Measurements from ENCODE around the gene ABHD6.

ABHD6 gene, protein sequence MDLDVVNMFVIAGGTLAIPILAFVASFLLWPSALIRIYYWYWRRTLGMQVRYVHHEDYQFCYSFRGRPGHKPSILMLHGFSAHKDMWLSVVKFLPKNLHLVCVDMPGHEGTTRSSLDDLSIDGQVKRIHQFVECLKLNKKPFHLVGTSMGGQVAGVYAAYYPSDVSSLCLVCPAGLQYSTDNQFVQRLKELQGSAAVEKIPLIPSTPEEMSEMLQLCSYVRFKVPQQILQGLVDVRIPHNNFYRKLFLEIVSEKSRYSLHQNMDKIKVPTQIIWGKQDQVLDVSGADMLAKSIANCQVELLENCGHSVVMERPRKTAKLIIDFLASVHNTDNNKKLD

DNA sequence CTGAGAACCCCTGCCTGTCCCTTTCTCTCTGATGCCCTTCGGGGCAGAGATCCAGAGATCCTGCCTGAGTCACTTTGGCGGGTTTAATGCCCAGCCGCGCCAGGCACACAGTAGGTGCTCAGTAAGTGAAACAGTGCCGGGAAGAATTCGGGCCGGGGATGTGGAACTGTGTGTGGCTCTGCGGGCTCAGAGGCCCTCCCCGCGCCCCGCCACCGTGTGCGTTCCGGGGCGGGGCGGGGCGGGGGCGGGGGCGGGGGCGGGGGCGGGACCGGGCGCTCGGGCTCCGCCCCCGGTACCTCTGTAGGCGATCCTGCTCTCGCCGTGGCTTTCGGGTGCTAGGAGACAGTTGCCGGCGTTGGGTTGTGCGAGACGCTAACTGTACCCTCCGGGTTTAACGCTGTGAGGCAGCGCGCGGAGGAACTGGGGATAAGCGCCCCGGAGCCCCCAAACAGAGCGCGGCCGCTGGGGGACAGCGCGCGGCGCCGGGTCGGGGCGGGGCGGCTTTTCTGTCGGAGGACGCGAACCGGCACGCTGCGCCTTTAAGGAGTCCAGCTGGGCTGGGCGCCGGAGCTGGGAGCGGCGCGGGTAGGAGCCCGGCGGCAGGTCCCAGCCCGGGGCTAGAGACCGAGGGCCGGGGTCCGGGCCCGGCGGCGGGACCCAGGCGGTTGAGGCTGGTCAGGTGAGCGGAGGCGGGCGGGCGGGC, at the start of gene ABHD6:
Gene ABHD6 (plus strand): TSS at position 555 of the 703 bp plus-strand sequence. CDS start 18,795 bp downstream, outside the sequence.
- Histone ChIP-seq H3K27ac (ENCODE audit: low read depth, low read length) (peak within 1 kb of the TSS; percentile 82), H3K4me3 (ENCODE audit: low read length) (peak within 1 kb of the TSS; percentile 94), H3K4me1 (ENCODE audit: control insufficient read depth, insufficient read depth, low read length) (peaks cover 2% of the 10 kb centered on the region), H3K36me3 (ENCODE audit: control insufficient read depth, insufficient read depth, low read length) (no peaks in the 10 kb centered on the region), H3K9ac (ENCODE audit: low read length) (peak within 1 kb of the TSS; percentile 71), H3K27me3 (ENCODE audit: control insufficient read depth, insufficient read depth, low read length) (peaks cover 3% of the 10 kb centered on the region)

DNA sequence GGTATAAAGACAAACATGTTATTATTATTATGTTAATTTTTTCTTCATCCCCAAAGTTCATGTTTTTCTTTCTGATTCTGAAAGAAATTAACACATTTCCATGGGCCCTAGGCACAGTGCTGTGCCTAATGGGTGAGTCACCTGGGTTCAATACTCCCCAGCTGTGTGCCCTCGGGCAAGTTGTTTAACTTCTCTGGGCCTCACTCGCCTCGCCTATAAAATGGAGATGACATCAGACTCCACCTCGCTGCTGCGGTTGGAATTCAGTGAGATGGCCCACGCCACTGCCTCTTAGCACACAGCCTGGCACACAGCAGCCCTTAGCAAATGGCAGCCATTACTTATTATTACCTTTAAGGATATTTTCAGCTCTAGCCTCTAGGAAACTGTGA, 49.4 kb upstream of the ABHD6 start:
- H3K9ac ChIP-seq (ENCODE audit: low read length) = no peak overlapping the region
- H3K4me1 ChIP-seq (ENCODE audit: control insufficient read depth, insufficient read depth, low read length) = no peaks in the 10 kb centered on the region
- no peak overlapping the region for H3K27ac ChIP-seq (ENCODE audit: low read depth, low read length)
- no peak overlapping the region for H3K4me3 ChIP-seq (ENCODE audit: low read length)
- no peaks in the 10 kb centered on the region for H3K27me3 ChIP-seq (ENCODE audit: control insufficient read depth, insufficient read depth, low read length)
- H3K36me3 ChIP-seq (ENCODE audit: control insufficient read depth, insufficient read depth, low read length) = no peaks in the 10 kb centered on the region

DNA sequence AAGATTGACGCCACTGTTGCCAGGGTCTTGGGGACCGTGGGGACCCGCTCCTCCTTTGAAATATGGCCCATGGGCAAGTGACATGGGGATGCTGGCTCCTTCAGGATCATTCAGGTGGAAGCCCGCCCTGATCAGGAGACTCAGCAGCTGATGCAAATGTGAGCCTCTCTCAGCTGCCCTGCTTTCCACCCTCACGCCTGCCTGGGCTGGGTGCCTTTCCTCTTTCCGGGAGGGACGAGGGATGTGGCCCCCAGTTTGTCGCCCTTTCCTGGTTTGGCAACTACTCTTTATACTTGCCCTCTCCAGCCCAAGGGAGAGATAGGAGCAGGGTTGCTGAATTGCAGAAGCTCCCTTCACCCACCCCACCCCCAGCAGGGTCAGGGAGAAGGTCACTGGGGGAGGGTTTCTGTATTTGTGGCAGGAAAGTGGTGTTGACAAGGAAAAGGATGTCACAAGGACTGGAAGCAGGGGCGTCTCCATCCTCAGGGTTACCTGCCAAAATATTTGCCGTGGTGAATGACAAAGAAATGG, 48.6 kb upstream of the ABHD6 start:
- no peaks in the 10 kb centered on the region for H3K4me1 ChIP-seq (ENCODE audit: control insufficient read depth, insufficient read depth, low read length)
- no peak overlapping the region for H3K9ac ChIP-seq (ENCODE audit: low read length)
- H3K27me3 ChIP-seq (ENCODE audit: control insufficient read depth, insufficient read depth, low read length) = no peaks in the 10 kb centered on the region
- H3K27ac ChIP-seq (ENCODE audit: low read depth, low read length) = no peak overlapping the region
- no peaks in the 10 kb centered on the region for H3K36me3 ChIP-seq (ENCODE audit: control insufficient read depth, insufficient read depth, low read length)
- no peak overlapping the region for H3K4me3 ChIP-seq (ENCODE audit: low read length)

DNA sequence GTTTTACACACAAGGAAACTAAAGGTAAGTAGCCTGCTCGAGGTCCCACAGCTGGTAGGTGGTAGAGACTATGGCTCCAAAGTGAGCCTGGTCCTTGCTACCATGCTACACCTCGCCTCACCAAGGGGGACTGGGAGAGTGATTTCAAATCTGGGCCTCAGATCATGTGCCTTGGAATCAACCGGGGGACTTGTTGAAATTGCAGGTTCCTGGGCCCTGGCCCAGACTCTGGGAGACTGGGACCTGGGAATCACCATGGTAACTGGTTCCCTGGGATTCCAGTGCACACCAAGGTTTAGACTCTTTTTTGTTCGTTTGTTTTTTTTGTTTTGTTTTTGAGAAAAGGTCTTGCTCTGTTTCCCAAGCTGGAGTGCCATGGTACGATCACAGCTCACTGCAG, 47.9 kb upstream of the ABHD6 start:
- Histone ChIP-seq H3K9ac (ENCODE audit: low read length) (no peak overlapping the region), H3K4me3 (ENCODE audit: low read length) (no peak overlapping the region), H3K27me3 (ENCODE audit: control insufficient read depth, insufficient read depth, low read length) (no peaks in the 10 kb centered on the region), H3K27ac (ENCODE audit: low read depth, low read length) (no peak overlapping the region), H3K36me3 (ENCODE audit: control insufficient read depth, insufficient read depth, low read length) (no peaks in the 10 kb centered on the region), H3K4me1 (ENCODE audit: control insufficient read depth, insufficient read depth, low read length) (no peaks in the 10 kb centered on the region)

DNA sequence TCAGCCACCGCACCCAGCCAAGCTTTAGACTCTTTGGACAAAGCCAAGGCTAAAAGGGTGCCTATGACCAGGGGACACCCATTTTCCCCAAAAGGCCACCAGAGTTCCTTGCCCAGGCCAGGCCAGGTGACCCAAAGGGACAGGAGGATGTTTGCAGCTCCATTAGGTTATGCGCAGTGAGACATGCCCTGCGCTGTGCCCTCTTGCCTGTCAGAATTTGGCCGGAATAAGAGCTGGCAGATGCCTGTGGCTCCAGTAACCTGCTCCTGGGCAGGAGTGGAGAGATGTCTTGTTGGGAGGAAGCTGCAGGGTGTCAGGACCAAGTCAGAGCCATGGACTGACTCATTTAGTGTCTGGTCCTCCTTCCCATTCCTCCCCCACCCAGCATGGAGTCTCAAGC, 47.3 kb upstream of the ABHD6 start:
- Histone ChIP-seq H3K27ac (ENCODE audit: low read depth, low read length) (no peak overlapping the region), H3K4me1 (ENCODE audit: control insufficient read depth, insufficient read depth, low read length) (no peaks in the 10 kb centered on the region), H3K36me3 (ENCODE audit: control insufficient read depth, insufficient read depth, low read length) (no peaks in the 10 kb centered on the region), H3K9ac (ENCODE audit: low read length) (no peak overlapping the region), H3K27me3 (ENCODE audit: control insufficient read depth, insufficient read depth, low read length) (no peaks in the 10 kb centered on the region), H3K4me3 (ENCODE audit: low read length) (no peak overlapping the region)

DNA sequence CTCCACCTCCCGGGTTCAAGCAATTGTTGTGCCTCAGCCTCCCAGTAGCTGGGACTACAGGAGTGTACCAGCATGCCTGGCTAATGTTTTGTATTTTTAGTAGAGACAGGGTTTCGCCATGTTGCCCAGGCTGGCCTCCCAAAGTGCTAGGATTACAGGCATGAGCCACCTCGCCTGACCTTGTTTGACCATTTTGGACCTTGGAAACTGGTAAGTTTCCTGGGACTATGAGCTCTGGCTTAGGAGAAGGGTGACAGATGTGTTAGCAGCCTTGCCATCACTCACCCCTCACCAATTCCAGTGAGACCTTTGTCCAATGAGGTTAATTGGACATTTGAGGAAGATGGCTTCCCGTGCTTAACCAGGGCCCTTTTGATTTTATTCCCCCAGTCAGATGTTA, 46.7 kb upstream of the ABHD6 start:
- Histone ChIP-seq H3K4me3 (ENCODE audit: low read length) (no peak overlapping the region), H3K9ac (ENCODE audit: low read length) (no peak overlapping the region), H3K27ac (ENCODE audit: low read depth, low read length) (no peak overlapping the region), H3K4me1 (ENCODE audit: control insufficient read depth, insufficient read depth, low read length) (no peaks in the 10 kb centered on the region), H3K27me3 (ENCODE audit: control insufficient read depth, insufficient read depth, low read length) (no peaks in the 10 kb centered on the region), H3K36me3 (ENCODE audit: control insufficient read depth, insufficient read depth, low read length) (no peaks in the 10 kb centered on the region)

DNA sequence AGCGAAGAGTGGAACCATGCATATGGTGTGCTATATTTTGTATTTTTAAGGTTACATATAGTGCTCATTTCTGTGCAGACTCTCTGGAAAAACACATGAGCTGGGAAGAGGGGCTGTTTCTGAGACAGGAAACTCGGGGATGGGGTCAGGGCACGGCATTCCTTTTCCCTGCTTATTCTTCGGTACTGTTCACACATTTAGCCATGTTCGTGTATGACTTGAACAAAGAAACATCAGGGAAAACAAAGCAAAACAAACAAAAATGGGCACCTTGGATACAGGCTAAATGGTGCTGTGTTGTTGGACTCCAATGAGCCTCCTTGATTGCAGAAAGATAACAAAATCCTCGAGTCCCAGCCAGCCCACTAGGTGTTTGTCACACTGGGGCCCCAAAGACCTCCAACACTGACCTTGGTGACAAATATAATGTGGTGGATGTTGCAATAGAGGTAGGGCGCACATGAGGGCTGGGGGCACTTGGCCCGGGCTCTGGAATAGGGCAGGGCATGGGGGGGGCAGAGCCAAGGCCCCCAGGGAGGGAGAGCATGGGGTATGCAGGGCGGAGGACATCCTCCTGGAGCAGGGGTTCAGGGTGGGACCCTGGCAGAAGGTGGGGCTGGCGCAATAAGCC, 46.1 kb upstream of the ABHD6 start:
- H3K27me3 ChIP-seq (ENCODE audit: control insufficient read depth, insufficient read depth, low read length) = no peaks in the 10 kb centered on the region

DNA sequence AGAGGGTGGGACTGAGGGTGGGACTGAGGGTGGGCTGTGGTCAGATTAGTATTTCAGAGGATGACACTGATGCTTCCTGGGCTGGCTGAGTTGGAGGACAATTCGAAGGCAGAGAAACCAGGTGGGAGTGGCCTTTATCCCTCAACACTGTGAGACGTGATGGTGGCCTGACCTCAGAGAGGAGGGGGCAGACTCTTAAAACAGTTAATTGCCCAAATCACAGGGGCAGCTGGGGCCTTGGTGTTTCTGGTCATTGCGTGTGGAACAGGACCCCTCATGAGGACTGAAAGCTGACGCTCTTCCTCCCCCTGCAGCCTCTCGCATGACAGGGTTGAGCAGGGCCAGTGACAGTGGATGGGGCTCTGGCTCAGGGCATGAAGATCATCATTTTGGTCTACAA, 45.5 kb upstream of the ABHD6 start:
- H3K4me1 ChIP-seq (ENCODE audit: control insufficient read depth, insufficient read depth, low read length) = no peaks in the 10 kb centered on the region
- no peaks in the 10 kb centered on the region for H3K27me3 ChIP-seq (ENCODE audit: control insufficient read depth, insufficient read depth, low read length)
- no peak overlapping the region for H3K27ac ChIP-seq (ENCODE audit: low read depth, low read length)
- no peaks in the 10 kb centered on the region for H3K36me3 ChIP-seq (ENCODE audit: control insufficient read depth, insufficient read depth, low read length)
- H3K4me3 ChIP-seq (ENCODE audit: low read length) = no peak overlapping the region
- H3K9ac ChIP-seq (ENCODE audit: low read length) = no peak overlapping the region

More for the DNA sequence above, 46.1 kb upstream of the ABHD6 start:
- Histone ChIP-seq H3K27ac (ENCODE audit: low read depth, low read length) (no peak overlapping the region), H3K9ac (ENCODE audit: low read length) (no peak overlapping the region), H3K36me3 (ENCODE audit: control insufficient read depth, insufficient read depth, low read length) (no peaks in the 10 kb centered on the region), H3K4me1 (ENCODE audit: control insufficient read depth, insufficient read depth, low read length) (no peaks in the 10 kb centered on the region), H3K4me3 (ENCODE audit: low read length) (no peak overlapping the region)

DNA sequence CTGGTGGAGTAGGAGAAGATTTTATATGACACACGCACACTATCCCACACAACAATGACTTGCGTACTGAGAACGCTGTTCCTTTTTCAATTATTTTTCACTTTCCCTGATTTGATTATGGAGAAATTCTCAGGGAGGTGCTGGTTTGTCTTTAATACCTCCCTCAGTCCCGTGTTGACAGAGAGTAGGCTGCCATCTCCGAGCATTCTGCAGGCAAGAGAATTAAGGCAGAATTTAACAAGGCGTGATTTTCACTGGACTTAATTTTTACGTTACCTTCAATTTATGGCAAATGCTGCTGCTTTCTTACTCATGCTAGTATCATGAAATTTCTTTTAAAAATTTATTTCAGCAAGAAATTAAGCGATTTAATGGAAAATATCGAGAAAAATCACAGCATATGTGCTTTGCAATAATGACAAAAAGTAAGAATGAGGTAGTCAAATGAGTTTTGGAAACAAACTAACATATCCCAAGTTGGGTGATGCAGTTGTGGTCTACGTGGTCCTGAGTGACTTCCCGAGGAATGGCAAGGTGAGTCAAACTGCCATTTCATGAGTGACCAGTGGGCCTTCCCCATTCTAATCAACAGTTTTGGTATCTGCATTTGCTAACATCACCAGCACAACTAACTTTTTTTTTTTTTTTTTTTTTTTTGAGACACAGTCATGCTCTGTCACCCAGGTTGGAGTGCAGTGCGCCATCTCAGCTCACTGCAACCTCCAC, 43.7 kb upstream of the ABHD6 start:
- Histone ChIP-seq H3K27me3 (ENCODE audit: control insufficient read depth, insufficient read depth, low read length) (no peaks in the 10 kb centered on the region), H3K27ac (ENCODE audit: low read depth, low read length) (no peak overlapping the region), H3K36me3 (ENCODE audit: control insufficient read depth, insufficient read depth, low read length) (no peaks in the 10 kb centered on the region), H3K9ac (ENCODE audit: low read length) (no peak overlapping the region), H3K4me3 (ENCODE audit: low read length) (no peak overlapping the region), H3K4me1 (ENCODE audit: control insufficient read depth, insufficient read depth, low read length) (no peaks in the 10 kb centered on the region)

DNA sequence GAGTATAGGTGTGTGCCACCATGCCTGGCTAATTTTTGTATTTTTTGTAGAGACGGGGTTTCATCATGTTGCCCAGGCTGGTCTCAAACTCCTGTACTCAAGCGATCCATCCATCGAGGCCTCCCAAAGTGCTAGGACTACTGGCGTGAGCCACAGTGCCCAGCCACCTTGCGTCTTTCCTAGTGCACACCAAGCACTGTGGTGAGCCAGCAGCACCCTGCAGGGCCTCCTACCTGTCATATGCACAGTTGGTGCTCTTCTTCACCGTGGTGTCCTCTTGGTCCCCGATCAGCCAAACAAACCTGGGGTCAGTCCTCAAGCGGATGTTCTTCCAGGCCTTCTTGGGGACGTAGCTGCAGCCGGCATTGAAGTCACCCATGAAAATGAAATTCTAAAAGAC, 40.0 kb upstream of the ABHD6 start:
- Histone ChIP-seq H3K27ac (ENCODE audit: low read depth, low read length) (no peak overlapping the region), H3K4me3 (ENCODE audit: low read length) (no peak overlapping the region), H3K9ac (ENCODE audit: low read length) (no peak overlapping the region), H3K36me3 (ENCODE audit: control insufficient read depth, insufficient read depth, low read length) (no peaks in the 10 kb centered on the region), H3K4me1 (ENCODE audit: control insufficient read depth, insufficient read depth, low read length) (no peaks in the 10 kb centered on the region), H3K27me3 (ENCODE audit: control insufficient read depth, insufficient read depth, low read length) (no peaks in the 10 kb centered on the region)

DNA sequence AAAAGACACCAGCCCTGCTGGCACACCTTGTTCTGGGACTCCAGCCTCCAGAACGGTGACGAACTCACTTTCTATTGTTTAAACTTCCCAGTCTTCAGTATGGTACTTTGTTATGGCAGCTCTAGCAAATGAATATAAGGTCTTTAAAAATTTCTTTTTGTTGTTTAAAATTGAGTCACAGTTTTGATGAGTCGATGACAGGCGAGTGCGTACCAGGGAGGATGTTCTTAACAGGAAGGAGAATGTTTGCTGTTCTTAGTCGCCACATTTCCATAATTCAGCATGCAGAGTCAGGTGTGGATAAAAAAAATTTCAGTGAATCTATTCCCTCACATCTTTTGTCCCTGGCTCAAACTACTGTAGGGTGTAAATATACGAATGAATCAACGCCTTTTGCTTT, 39.2 kb upstream of the ABHD6 start:
- H3K36me3 ChIP-seq (ENCODE audit: control insufficient read depth, insufficient read depth, low read length) = no peaks in the 10 kb centered on the region
- H3K4me3 ChIP-seq (ENCODE audit: low read length) = no peak overlapping the region
- H3K27ac ChIP-seq (ENCODE audit: low read depth, low read length) = no peak overlapping the region
- H3K27me3 ChIP-seq (ENCODE audit: control insufficient read depth, insufficient read depth, low read length) = no peaks in the 10 kb centered on the region
- H3K4me1 ChIP-seq (ENCODE audit: control insufficient read depth, insufficient read depth, low read length) = no peaks in the 10 kb centered on the region
- no peak overlapping the region for H3K9ac ChIP-seq (ENCODE audit: low read length)

DNA sequence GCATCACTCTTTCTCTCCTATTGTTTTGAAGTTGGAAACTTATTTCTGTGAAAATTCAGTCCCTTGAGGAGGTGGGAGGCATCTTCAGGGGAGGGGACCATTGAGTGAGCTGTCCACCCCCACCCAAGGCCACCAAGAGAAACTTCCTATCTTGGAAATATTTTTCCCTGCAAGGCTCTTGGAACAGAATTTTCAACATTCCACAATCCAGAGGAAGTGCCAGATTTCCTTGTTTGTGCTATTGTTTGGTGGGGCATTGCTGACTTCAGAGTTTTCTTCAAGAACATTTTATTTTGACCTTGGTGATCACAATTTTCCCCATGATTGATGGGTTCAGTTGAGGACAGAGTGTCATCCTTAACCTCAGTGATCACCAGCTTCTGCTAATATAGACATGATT, 38.8 kb upstream of the ABHD6 start:
- no peak overlapping the region for H3K27ac ChIP-seq (ENCODE audit: low read depth, low read length)
- no peaks in the 10 kb centered on the region for H3K27me3 ChIP-seq (ENCODE audit: control insufficient read depth, insufficient read depth, low read length)
- no peak overlapping the region for H3K9ac ChIP-seq (ENCODE audit: low read length)
- no peaks in the 10 kb centered on the region for H3K4me1 ChIP-seq (ENCODE audit: control insufficient read depth, insufficient read depth, low read length)
- no peaks in the 10 kb centered on the region for H3K36me3 ChIP-seq (ENCODE audit: control insufficient read depth, insufficient read depth, low read length)
- H3K4me3 ChIP-seq (ENCODE audit: low read length) = no peak overlapping the region

Data from rectal smooth muscle tissue (tissue), 1 donor.